NCI-H1417 (cell line): Measurements from ENCODE around the gene SLC36A3.

Experiments used
- DNase-seq, 3 experiments: peaks; one replicate each; lab custom pipeline; 2025; lab: John Stamatoyannopoulos, UW

The SLC36A3 gene

DNA sequence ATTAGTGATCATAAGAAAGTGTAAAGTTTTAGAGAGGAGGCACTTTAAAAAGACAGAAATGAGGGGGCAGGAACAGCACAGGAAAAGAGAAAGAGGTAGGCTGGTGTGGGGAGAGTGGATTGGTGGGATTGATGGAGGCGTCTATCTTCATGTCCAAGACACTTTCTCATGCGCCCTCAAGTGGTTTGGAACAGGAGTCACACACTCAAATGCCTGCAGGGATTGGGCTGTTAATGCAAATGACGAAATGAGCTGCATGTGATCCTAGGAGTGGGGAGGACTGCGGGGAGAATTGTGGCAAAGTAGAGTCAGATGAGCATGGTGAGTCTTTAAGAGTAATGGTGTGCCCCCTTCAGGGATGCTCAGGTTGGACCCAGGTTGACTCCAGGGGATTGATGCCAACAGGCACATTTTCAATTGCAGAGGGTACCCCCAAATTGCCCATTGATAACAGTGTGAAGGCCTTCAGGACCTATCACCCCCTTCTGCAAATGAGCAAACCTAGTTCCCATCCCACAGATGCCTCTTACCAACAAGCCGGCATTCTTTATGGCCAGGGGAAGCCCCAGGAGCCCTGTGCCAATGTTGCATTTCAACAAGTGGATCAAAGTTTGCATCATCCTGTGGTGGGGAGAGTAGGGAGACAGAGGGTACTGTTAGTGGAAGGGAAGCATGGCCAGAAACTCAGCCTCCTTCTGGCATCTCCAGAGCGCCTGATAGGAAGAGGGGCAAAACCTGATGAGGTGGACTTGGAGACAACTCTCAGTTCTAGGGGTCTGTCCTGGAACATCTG lies 5.3 kb downstream of the SLC36A3 start:
- peak in 2 of 3 experiments; percentile 53 to 56 for DNase-seq

DNA sequence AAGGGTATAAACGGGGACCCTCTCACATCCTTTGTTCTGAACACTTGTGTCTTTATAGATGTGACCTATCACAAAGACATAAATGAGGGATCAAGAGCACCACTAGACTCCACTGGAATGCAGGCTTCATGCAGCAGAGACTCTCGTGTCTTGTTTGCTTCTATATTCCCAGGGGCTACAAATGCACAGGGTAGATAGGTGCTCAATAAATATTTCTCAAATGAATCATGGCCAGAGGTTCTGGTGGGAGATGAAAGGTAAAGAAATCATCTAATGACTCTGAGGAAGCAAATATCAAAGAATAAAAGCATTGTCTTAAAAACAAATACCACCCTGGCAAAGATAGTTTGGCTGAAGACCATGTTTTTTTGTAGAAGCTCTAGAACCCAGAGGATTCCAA lies 6.6 kb downstream of the SLC36A3 start:
- DNase-seq = no peak

DNA sequence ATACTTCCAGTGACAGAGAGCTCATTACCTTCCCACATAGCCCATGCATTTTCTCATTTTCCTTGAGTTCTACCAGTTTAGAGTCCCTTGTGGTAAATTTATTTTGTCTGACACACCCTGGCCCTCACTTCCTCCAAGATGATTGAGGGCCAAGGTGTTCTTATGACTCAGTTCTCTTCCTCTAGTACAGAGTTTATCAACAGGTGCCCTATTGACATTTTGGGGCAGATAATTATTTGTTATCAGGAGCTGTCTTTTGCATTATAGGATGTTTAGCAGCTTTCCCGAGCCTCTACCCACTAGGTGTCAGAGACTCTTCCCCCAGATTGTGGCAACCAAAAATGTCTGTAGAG lies 7.1 kb downstream of the SLC36A3 start:
- DNase-seq = no peak

DNA sequence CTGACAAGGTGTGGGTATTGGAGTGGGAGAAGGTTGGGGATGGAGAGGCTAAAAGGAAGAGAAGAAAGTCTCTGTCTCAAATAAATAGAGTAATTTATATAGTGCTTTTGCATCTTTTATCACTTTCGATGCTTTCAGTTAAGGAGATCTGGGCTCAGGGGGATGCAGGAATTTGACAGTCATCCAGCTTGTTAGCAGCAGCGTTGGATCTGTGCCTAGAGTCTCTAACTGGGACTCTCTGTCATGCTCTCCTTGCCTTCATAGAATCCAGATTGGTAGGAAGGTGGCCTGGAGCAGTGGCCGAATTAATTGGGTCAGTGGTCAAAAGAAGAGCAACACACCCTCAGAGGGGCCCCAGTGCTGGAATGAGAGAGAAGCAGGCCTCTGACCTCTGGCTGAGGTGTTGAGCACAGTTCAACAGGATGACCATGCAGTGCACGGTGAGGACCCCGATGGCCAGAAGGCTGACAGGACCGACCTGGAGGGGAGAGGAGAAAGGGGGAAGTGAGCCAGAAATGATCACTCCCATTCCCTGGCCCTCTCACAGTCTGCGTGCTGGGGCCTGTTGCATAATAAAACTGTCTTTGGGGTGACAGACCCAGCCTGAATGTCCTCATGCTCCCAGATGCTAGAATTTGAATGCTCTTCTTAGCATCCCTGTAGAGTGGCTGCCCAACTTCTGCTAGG lies 7.6 kb downstream of the SLC36A3 start:
- DNase-seq = no peak

DNA sequence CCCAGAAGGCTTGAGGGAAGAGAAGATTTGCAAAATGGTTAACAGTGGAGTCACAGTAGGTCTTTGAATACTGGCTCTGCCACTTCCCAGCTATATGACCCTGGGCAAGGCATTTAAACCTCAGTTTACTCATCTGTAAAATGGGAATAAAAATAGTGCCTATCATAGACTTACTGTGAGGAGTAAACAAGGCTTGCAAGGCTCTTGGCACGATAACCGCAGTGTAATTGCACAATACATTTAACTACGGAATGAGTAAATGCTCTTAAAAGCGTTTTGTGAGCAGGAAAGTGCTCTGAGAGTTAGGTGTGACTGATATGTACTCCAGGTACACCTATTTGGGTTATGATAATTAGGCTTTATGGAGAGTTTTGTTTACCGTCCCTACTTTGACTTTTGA lies 8.4 kb downstream of the SLC36A3 start:
- DNase-seq = no peak

DNA sequence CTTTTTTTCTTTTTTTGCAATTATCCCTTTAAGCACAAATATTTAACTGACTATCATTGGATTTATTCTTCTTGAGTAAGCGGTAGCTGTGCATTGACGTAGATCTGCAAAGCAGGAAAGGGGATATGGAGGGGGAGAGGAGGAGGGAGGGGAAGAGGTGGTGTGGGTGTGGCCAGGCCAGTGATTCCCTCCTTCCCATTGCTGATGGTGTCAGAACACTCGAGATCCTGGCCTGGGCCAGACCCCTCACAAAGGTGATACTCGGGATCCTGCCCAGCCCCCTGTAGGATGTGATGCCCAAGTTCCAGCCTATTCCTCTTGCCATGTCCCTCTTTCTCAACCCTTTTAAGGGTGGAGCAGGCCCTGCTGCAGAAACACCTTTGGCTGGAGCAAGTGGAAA lies 9.9 kb downstream of the SLC36A3 start:
- DNase-seq = no peak

DNA sequence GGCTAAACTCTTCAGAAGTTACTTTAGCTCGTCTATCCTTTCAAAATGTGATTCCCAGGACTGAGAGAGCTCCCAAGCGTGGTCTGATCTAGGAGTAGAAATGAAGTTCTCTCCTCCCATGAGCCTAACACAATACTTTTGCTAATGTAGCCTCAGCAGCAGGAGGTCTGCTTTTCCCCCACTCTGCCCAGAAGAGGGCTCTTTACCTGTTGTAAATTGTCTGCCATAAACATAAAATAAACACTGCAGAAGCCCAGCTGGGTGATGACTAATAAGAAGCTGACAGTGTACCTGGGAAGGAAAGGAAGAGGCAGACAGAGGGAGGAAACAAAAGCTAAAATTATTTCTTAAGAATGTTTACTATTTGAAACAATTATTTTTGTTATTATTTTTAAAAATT lies 15.4 kb downstream of the SLC36A3 start:
- DNase-seq = peak; percentile 24 to 64 (median 56)

DNA sequence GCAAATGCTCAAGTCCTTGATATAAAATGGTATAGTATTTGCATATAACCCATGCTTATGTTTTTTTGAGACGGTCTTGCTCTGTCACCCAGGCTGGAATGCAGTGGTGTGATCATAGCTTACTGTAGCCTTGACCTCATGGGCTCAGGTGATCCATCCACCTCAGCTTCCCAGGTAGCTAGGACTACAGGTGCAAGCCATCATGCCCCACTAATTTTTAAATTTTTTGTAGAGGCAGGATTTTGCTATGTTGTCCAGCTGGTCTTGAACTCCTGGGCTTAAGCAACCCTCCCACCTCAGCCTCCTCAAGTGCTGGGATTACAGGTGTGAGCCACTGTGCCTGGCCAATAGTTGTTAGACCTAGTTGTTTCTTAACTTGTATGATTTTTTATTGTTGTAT lies 17.3 kb downstream of the SLC36A3 start:
- no peak for DNase-seq

DNA sequence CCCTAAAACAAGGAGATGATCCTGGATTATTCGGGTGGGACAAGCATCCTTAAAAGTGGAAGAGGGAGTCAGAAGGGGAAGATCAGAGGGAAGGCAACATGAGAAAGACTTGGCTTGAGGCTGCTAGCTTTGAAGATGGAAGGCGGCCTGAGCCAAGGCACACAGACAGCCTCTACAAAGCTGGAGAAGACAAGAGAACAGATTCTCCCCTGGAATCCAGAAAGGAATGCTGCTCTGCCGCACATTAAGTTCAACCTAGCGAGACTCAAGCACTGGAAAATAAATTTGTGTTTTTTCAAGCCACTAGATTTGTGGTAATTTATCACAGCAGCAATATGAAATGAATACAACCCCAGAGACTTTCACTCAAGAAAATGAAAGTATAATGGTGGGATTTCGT lies 17.9 kb downstream of the SLC36A3 start:
- DNase-seq = no peak

DNA sequence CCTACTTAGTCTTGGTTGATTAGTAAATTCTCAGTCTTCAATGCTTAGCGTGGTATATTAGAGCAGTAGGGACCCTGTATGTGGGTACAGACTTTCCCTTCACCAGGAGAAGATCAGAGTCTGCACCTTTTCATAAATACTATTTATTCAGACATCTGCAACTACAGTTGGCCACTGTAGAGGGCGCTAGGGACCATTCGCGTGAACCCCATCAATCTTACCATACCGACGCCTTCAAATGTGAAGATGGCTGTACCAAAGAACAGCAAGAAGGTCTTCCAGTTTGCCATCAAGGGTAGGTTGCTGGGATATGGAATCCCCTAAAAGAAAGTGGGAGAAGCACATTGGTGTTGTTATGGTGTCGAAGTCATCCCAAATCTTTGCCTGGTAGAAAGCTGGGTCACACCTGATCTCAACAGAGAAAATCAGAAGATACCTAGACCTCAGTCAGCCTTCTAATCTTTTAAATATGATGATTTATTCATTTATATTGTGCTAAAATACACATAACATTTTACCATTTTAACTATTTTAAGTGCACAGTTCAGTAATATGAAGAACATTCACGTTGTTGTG lies 19.1 kb downstream of the SLC36A3 start:
- DNase-seq = no peak

DNA sequence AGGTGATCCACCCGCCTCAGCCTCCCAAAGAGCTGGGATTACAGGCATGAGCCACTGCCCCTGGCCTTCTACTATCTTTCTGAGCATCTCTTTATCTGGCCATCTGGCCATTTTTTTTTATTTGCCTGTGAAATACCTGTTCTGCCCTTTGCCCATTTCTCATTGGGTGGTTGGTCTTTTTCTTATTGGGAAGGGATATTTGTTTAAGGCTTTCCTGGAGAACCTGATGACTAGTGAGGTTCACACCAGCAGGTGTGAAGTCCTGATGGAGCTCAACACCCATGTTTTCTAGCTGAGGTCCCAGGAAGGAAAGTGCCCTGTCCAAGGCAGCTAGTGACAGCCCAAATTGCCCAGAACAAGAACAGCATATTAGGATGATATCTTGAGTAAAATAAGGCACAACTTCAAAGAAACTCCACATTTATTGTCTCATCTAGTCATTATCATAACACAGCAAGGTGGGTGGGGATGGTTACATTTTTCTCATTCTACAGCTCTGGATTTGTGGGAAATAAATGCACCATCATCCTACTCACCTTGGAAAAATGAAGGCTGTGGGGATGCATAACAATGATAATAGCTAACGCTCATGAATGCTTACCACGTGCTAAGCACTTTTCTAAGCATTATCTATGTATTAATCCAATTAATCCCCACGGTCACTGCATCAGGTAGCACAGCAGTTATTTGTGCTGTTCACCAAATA lies 20.3 kb downstream of the SLC36A3 start:
- DNase-seq = no peak

DNA sequence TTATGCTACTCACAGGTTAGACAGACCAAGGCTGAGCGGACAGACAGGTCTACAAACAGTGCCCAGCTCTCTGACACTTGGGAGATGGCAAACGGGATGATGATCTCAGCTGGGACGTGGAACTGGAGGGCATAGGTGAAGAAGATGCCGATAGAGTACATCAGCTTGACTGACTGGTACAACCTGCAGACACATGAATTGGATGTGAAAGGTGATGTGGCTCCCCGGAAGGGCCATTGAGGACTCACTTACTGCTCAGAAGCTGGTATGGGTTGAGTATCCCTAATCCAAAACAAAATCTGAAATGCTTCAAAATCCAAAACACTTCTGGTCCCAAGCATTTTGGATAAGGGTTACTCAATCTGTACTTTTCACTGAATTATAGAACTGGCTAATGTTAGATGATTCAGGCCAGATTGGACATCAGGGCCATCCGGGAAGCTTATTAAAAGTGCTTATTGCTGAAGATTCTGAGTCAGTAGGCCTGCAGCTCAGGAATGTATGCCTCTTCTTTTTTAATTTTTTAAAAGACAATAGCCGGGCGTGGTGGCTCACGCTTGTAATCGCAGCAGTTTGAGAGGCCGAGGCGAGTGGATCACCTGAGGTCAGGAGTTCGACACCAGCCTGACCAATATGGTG lies 22.4 kb downstream of the SLC36A3 start:
- no peak for DNase-seq

DNA sequence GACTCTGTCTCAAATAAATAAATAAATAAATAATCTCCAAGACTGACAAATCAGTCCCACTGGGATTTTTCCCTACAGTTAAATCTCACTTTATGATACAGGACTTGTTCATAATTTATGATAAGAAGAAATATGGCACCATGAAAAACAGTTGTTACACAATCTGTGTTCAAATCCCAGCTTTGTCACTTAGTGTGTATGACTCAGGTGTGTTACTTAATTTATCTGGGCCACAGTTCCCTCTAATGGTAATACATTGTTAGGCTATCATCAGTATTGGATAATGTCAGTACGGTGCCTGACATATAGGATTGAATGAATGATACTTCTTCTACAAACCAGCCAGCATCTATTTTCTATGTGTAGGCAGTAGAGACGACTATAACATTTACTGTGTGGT lies 23.1 kb downstream of the SLC36A3 start:
- no peak for DNase-seq

DNA sequence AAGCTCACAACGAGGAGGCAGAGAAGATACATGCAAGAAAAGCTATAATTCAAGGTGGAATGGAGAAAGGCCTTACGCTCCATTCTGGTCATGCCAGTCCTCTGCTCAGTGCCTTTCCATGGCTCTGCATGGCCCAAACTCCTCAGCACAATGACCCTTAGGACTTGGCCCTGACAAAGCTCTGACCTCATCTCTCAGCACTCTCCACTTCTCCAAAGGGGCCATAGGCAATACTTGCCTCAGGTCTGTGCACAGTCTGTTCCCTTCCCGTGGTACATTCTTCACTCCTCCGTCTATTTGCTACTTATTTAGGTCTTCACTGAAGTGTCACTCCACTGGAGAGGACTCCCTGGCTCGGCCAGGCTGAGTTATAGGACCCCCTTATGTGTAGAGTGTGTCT lies 24.7 kb downstream of the SLC36A3 start:
- no peak for DNase-seq

DNA sequence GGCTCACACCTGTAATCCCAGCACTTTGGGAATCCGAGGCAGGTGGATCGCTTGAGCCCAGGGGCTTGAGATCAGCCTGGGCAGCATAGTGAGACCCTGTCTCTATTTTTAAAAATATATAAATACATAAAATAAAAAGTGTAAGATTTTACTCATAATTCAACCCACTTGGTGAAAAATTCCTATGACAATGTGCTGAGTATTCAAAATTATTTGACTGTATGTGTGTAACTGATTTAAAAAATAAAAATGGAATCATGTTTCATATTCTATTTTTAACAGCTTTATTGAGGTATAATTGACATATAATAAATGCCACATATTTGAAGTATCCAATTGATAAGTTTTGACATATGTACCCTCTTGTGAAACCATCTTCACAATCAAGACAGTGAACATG lies 27.8 kb downstream of the SLC36A3 start:
- DNase-seq = no peak

DNA sequence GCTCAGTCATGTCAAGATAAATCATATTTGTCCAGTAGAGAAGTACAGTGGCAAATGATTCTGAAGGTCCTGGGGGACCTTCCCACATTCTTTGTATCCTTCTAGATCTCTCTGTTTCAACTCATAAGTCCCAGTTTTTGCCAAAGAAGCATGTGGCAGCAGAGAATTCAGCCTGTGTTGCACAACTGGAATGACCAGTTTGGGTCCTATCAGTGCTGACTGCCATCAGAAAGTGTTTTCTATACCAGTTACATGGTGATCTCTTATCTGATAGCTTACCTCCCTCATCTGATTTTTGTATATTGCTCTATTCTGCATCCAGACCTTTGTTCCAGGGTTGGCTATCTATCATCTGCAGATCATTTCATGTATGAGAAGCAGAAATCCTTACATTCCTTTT lies 28.9 kb downstream of the SLC36A3 start:
- DNase-seq = no peak

DNA sequence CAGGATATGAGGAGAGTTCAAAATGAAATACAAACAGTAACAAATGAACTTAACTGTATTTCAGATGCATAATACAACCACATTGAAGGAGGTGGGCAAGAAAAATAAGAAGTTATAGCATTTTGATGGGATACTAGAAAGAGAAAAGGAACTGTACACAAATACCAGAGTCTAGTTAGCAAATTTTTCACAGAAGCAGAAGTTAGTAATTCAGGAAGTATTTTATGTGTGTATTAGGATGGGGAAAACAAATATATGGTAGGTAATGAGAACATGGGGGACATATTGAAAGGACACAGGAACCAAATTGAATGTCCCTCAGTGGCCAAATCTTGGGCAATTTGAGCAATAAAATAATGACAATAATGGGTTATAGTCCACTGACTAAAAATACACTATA lies 32.2 kb downstream of the SLC36A3 start:
- no peak for DNase-seq

DNA sequence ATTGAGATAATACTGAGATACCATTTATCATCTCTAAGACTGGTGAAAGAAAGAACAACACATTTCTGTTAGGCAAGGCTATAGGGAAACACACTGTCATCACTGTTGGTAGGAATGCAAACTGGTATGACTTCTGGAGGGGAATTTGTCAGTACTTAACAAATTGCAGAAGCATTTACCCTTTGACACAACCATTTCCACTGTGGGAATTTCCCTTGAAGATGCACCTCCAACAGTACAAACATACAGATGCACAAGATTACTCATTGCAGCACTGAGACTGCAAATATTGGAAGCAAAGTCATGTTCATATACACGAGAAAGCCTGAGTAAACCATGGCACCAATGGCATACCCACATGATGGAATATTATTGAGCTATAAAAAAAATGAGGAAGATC lies 33.0 kb downstream of the SLC36A3 start:
- no peak for DNase-seq

DNA sequence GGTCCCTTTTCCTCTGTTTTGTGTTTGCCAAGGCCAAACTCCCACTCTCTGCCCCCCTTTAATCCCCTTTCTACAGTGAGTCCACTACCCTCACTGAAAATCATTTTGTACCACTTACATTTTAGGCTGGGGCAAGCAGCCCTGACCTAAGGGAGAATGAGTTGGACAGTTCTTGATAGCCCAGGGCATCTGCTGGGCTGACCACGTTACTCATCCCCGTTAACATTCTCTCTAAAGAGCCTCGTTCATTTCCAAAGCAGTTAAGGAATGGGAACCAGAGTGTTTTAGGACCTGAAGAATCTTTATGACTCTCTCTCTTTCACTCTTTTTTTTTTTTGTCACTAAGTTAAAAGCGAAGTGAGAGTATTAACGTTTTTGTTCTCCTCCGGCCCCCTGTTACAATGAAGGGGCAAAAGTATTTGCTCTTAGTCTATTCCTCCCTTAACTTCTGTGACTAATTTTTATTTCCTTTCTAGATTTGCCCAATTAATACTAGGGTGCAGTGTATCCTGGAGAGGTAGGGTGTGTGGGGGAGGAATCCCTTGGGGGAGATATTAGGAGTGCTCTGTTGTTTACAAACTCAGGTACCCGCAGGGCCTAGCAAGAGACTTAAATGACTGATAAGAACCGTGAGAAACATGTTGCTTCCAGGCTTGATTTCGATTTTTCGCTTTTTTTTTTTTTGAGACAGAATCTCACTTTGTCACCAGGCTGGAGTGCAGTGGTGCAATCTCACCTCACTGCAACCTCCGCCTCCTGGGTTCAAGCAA lies 35.9 kb downstream of the SLC36A3 start:
- DNase-seq = no peak

DNA sequence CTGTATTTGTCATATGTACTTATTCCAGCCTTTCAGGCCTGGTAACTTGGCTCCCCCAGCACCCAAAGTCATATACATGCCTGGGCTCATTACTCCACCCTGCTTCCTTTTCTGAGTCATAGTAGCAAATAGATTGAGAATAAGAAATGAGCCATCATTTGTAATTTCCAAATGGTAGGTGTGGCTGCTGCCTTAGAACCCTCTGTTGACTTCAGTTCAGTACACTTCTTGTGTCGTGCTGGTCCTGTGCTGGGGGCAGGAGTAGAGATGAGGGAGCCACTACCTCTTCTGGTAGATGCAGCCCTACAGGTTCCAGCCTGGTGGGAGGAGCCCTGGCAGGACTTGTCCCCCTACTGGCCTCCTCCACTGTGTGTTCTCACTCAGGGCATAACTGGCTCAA lies 39.5 kb downstream of the SLC36A3 start:
- DNase-seq = no peak

DNA sequence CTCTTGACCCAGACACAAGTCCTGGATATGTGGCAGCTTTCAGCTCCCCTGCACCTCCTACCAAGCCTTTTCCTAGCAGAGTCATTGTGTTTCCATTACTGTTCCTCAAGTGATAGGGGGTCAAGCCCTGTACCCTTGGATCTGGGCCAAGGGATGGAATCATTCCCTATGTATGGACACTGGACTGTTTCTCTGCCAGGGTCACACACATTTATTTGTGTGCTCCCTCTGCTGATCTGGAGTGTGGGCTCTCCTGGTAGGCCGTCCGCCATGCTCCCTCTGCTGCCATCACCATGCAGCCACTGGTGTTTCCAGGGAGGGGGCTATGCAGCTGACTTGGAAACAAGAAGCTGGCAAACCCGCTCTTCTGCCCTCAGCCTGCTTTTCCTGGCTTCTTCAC lies 41.0 kb downstream of the SLC36A3 start:
- no peak for DNase-seq

DNA sequence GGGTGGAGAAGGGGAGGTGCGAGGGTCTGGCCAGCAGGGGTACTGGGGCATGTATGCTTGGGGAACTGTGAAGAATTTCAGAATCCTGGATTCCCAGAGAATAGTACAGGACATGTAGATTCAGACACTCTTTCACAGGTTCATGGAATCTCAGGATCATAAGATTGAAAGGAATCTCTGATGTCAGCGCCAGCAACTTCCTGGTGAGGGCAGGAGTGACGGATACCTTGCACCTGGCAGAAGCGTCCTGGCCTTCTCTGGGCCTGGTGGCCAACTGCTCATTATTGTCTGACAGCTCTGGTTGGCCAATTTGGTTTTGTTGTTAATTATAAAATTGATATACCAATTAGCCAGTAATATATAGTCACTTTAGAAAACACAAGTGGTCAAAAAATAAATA lies 43.6 kb downstream of the SLC36A3 start:
- peak in 1 of 3 experiments; percentile 27 for DNase-seq
